ENCODE measurements around the gene FMN2.

DNA sequence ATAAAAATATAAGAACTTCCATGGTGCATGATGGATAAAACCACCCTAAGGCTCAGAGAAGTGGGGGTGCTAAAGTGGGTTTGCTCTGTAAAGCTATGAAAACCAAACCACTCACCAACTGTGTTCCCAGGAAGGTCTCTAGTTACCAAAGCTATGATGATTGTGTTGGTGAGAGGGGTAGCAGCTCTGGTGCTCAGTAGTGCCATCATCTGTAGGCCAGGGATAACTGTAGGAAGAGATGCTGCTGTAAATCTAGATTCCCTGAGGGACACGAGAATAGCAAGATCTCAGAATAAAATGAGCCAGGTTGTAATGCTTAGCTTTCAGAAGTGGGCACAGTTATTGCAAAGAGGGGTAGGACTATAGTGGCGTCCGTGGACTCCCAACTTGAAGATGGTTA is 395.8 kb downstream of the FMN2 start:
- TF ChIP-seq, protein P1, sequence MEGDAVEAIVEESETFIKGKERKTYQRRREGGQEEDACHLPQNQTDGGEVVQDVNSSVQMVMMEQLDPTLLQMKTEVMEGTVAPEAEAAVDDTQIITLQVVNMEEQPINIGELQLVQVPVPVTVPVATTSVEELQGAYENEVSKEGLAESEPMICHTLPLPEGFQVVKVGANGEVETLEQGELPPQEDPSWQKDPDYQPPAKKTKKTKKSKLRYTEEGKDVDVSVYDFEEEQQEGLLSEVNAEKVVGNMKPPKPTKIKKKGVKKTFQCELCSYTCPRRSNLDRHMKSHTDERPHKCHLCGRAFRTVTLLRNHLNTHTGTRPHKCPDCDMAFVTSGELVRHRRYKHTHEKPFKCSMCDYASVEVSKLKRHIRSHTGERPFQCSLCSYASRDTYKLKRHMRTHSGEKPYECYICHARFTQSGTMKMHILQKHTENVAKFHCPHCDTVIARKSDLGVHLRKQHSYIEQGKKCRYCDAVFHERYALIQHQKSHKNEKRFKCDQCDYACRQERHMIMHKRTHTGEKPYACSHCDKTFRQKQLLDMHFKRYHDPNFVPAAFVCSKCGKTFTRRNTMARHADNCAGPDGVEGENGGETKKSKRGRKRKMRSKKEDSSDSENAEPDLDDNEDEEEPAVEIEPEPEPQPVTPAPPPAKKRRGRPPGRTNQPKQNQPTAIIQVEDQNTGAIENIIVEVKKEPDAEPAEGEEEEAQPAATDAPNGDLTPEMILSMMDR (IDR thresholded peaks at IDR 0.05): no peak
- no peak for TF ChIP-seq EZH2 (IDR thresholded peaks at IDR 0.05)
- TF ChIP-seq EZH2phosphoT487 (IDR thresholded peaks at IDR 0.05): no peak
